ENCODE results near the gene MZB1.

DNA sequence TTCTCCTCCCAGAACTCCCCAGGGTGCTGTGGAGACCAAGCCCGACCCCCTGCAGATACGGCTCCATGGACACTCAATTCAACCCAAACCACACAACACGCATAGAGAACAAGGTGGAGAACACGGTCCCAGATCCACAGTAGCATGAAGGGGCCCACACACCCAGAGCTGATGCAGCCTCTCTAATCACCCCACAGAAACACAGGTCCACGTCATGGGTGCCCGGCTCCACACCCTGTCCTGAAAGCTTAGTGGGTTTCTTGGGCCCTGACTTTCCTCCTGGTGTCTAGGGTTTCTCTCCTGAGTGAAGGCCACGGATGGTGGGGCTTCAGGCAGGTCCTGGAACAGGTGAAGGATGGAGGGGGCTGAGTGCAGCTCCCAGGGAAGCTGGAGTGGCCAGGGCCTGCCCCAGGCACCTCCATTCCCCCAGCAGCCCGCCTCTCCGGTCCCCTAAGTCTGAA is 5.1 kb downstream of the MZB1 start:
- TF ChIP-seq, protein P1, sequence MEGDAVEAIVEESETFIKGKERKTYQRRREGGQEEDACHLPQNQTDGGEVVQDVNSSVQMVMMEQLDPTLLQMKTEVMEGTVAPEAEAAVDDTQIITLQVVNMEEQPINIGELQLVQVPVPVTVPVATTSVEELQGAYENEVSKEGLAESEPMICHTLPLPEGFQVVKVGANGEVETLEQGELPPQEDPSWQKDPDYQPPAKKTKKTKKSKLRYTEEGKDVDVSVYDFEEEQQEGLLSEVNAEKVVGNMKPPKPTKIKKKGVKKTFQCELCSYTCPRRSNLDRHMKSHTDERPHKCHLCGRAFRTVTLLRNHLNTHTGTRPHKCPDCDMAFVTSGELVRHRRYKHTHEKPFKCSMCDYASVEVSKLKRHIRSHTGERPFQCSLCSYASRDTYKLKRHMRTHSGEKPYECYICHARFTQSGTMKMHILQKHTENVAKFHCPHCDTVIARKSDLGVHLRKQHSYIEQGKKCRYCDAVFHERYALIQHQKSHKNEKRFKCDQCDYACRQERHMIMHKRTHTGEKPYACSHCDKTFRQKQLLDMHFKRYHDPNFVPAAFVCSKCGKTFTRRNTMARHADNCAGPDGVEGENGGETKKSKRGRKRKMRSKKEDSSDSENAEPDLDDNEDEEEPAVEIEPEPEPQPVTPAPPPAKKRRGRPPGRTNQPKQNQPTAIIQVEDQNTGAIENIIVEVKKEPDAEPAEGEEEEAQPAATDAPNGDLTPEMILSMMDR (IDR thresholded peaks at IDR 0.05) = no peak
- no peak for TF ChIP-seq POLR2A (IDR thresholded peaks at IDR 0.05)
